Measurements from ENCODE around the gene DRAXIN. TPM values are rescaled to one million over a fixed set of nuclear protein-coding genes. Genes with fewer than 3 reads are reported as not detected.

The DRAXIN gene
- polyA plus RNA-seq, 1 donor (not counting 4 experiments of a cell fraction or from before 2014, with no cell fraction given), result not detected

DNA sequence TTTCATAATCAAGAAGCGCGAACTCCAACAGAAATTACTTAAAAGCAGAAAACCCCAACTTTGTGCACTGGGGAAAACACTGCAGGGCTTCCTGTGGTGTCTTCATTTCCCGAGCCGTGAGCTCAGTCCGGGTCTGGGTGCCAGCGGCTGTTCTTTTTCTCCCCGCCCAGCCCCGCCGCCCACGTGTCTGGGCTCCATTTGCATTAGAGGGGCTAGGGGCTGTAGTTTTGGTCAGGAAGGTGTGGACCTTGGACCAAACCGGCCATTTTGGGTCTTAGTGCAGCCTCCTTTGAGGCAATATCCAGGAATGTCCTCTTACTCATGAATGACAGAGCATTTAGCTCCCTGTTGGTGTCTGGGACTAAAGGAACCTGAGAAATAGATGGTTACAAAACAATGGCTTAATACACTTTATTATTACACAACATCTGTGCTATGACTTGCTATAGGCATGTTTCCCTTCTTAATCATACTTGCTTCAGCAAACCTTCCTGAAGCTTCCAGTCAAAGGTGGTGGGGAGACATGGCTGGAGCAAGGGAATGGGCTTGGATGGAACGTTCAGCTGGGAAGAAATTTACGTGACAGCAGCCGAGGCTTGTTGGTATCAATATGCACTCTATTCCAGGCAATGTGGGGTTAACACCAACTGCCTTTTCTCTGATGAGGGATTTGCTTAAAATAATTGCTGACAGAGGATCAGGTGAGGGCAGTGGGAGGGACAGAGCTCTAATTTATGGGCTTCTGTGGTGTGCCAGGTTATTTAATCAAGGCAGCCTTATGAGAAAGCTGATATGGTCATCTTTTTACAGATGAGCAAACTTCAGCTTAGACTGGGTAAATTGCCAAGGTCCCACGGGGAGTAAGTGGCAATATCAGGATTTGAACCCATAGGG lies 45.5 kb downstream of the DRAXIN start:
- no peaks in the 10 kb centered on the region for H3K27me3 ChIP-seq (ENCODE audit: control insufficient read depth, extremely low read depth, insufficient read depth, low read length)
- H3K27ac ChIP-seq (ENCODE audit: control insufficient read depth, insufficient read depth, low read length), result peak overlapping the region; percentile 98
- H4K20me1 ChIP-seq (ENCODE audit: control insufficient read depth, extremely low read depth, insufficient read depth, low read length), result no peaks in the 10 kb centered on the region
- dilution Hi-C loops (cut with MboI; ENCODE audit: extremely low pct_ligation_motif_present, low sequenced_read_pairs), result no loop called here
- peaks cover 37% of the 10 kb centered on the region for H3K4me1 ChIP-seq (ENCODE audit: control insufficient read depth, extremely low read depth, insufficient read depth, low read length)
- no peaks in the 10 kb centered on the region for H3K9me3 ChIP-seq (ENCODE audit: control insufficient read depth, low read depth, low read length)
- peak overlapping the region; percentile 94 for H3K9ac ChIP-seq (ENCODE audit: control insufficient read depth, extremely low read depth, insufficient read depth, low read length)
- peak overlapping the region; percentile 81 to 91 (median 86) for H3K4me3 ChIP-seq (ENCODE audit: control insufficient read depth in 2 of 3, extremely low read depth in 1 of 3, insufficient read depth in 2 of 3, low read depth in 1 of 3, low read length in 3 of 3)
- peak; percentile 53 for FAIRE-seq
- H3K36me3 ChIP-seq (ENCODE audit: control insufficient read depth in 2 of 2, extremely low read depth in 1 of 2, insufficient read depth in 2 of 2, low read length in 2 of 2), result peaks cover 0 to 6% of the 10 kb centered on the region in 2 experiments
- H3K9me1 ChIP-seq (ENCODE audit: control insufficient read depth, extremely low read depth, insufficient read depth, low read length), result peaks cover 3% of the 10 kb centered on the region
- TF ChIP-seq EZH2 (IDR thresholded peaks at IDR 0.05; ENCODE audit: low read length) (no peak), CTCF (optimal IDR thresholded peaks at IDR 0.05 in 1 of 3, IDR thresholded peaks at IDR 0.05 in 1 of 3, conservative IDR thresholded peaks at IDR 0.05 in 1 of 3; ENCODE audit: extremely low read depth in 1 of 3, insufficient read depth in 2 of 3, low read length in 3 of 3) (no peak)
- peak overlapping the region; percentile 98 for H3K4me2 ChIP-seq (ENCODE audit: control insufficient read depth, extremely low read depth, insufficient read depth, low read depth, low read length)
- peaks cover 16% of the 10 kb centered on the region for H3K79me2 ChIP-seq (ENCODE audit: control insufficient read depth, insufficient read depth, low read length)
- H2AFZ ChIP-seq (ENCODE audit: control insufficient read depth, low read length), result peak overlapping the region; percentile 93
- DNase-seq (ENCODE audit: low read depth, low spot score), result peak; percentile 73

- peaks cover 27% of the 10 kb centered on the region for H3K4me1 ChIP-seq (ENCODE audit: control insufficient read depth, extremely low read depth, insufficient read depth, low read length)
Observed at GRCh38 chr1:11738096-11738495, 46.6 kb downstream of the DRAXIN start.

More at GRCh38 chr1:11738096-11738495, 46.6 kb downstream of the DRAXIN start:
- Histone ChIP-seq H3K27ac (ENCODE audit: control insufficient read depth, insufficient read depth, low read length) (no peak overlapping the region), H3K9ac (ENCODE audit: control insufficient read depth, extremely low read depth, insufficient read depth, low read length) (no peak overlapping the region), H3K27me3 (ENCODE audit: control insufficient read depth, extremely low read depth, insufficient read depth, low read length) (no peaks in the 10 kb centered on the region), H3K79me2 (ENCODE audit: control insufficient read depth, insufficient read depth, low read length) (peaks cover 17% of the 10 kb centered on the region), H3K4me3 (ENCODE audit: control insufficient read depth in 2 of 3, extremely low read depth in 1 of 3, insufficient read depth in 2 of 3, low read depth in 1 of 3, low read length in 3 of 3) (no peak overlapping the region), H4K20me1 (ENCODE audit: control insufficient read depth, extremely low read depth, insufficient read depth, low read length) (no peaks in the 10 kb centered on the region), H3K4me2 (ENCODE audit: control insufficient read depth, extremely low read depth, insufficient read depth, low read depth, low read length) (no peak overlapping the region), H2AFZ (ENCODE audit: control insufficient read depth, low read length) (no peak overlapping the region), H3K9me1 (ENCODE audit: control insufficient read depth, extremely low read depth, insufficient read depth, low read length) (peaks cover 3% of the 10 kb centered on the region), H3K36me3 (ENCODE audit: control insufficient read depth in 2 of 2, extremely low read depth in 1 of 2, insufficient read depth in 2 of 2, low read length in 2 of 2) (peaks cover 0 to 6% of the 10 kb centered on the region in 2 experiments), H3K9me3 (ENCODE audit: control insufficient read depth, low read depth, low read length) (no peaks in the 10 kb centered on the region)
- dilution Hi-C loops (cut with MboI; ENCODE audit: extremely low pct_ligation_motif_present, low sequenced_read_pairs), result no loop called here
- FAIRE-seq, result no peak
- no peak for DNase-seq (ENCODE audit: low read depth, low spot score)
- TF ChIP-seq CTCF (optimal IDR thresholded peaks at IDR 0.05 in 1 of 3, IDR thresholded peaks at IDR 0.05 in 1 of 3, conservative IDR thresholded peaks at IDR 0.05 in 1 of 3; ENCODE audit: extremely low read depth in 1 of 3, insufficient read depth in 2 of 3, low read length in 3 of 3), result no peak
- no peak for TF ChIP-seq EZH2 (IDR thresholded peaks at IDR 0.05; ENCODE audit: low read length)
